ENCODE data around the gene TMX3. TPM values are rescaled to one million over a fixed set of nuclear protein-coding genes. Genes with fewer than 3 reads are reported as not detected.

The TMX3 gene
- total RNA-seq, 1 experiment from 2014 or later = 39.5 TPM

GRCh38 chr18:68721681-68722583 is 7.0 kb upstream of the TMX3 start:
- no peaks in the 10 kb centered on the region for H3K23me2 ChIP-seq (ENCODE audit: insufficient read length, low read depth, low read length, poor library complexity, severe bottlenecking)
- no peak overlapping the region for H3K14ac ChIP-seq (ENCODE audit: insufficient read depth, low read length)
- no peak overlapping the region for H2BK120ac ChIP-seq (ENCODE audit: low read depth, low read length, poor library complexity, severe bottlenecking)
- WGBS (ENCODE audit: extremely low coverage, insufficient read length, low lambda C conversion rate) = no CpG with 5 or more reads among the region's 8 CpGs
- H3K23ac ChIP-seq (ENCODE audit: insufficient read length, low read depth, low read length) = no peak overlapping the region
- H3K4me1 Mint-ChIP-seq = peaks cover 6 to 8% of the 10 kb centered on the region in 2 experiments
- H3K27ac ChIP-seq (ENCODE audit: insufficient read length, low read depth, low read length) = no peak overlapping the region
- H4K20me1 ChIP-seq (ENCODE audit: control insufficient read depth, insufficient read depth, insufficient read length) = no peaks in the 10 kb centered on the region
- no peak overlapping the region for H3K4me2 ChIP-seq (ENCODE audit: insufficient read depth, insufficient read length, low read length)
- H3K27me3 ChIP-seq (ENCODE audit: insufficient read depth, low read length) = no peaks in the 10 kb centered on the region
- H3K9me3 ChIP-seq (ENCODE audit: control insufficient read depth, low read depth, low read length) = no peaks in the 10 kb centered on the region
- no peaks in the 10 kb centered on the region for H3K79me1 ChIP-seq (ENCODE audit: insufficient read depth, low read depth, low read length, poor library complexity, severe bottlenecking)
- no peak overlapping the region for H4K91ac ChIP-seq (ENCODE audit: insufficient read length, low read depth, low read length)
- no peak overlapping the region for H2BK12ac ChIP-seq (ENCODE audit: insufficient read length, low read depth, low read length)
- H3K9ac ChIP-seq (ENCODE audit: extremely low read depth, insufficient read length, low read length) = no peak overlapping the region
- H3K9me3 Mint-ChIP-seq = peaks cover 0 to 4% of the 10 kb centered on the region in 2 experiments; a peak in 3 of 5 replicates
- no peaks in the 10 kb centered on the region; the same call in 1 of the 2 replicates for H3K27me3 Mint-ChIP-seq (ENCODE audit: low read depth)
- no peak overlapping the region for H3K56ac ChIP-seq (ENCODE audit: insufficient read length, low read depth, low read length)
- H2BK15ac ChIP-seq (ENCODE audit: low read depth, low read length) = no peak overlapping the region
- H3K79me2 ChIP-seq (ENCODE audit: insufficient read depth, low read length) = no peaks in the 10 kb centered on the region
- no peak overlapping the region for H3K27ac Mint-ChIP-seq
- H2BK20ac ChIP-seq (ENCODE audit: low read depth, low read length, poor library complexity, severe bottlenecking) = no peak overlapping the region
- no peaks in the 10 kb centered on the region for H3K4me1 ChIP-seq (ENCODE audit: insufficient read depth, low read length)
- no peak overlapping the region for H2AK5ac ChIP-seq (ENCODE audit: insufficient read length, low read length)
- H3K4ac ChIP-seq (ENCODE audit: low read depth, low read length) = no peak overlapping the region
- H4K5ac ChIP-seq (ENCODE audit: insufficient read length, low read depth, low read length) = no peak overlapping the region
- no peak overlapping the region for H3K18ac ChIP-seq (ENCODE audit: insufficient read length, low read depth, low read length)
- DNase-seq = no peak
- no peak overlapping the region for H2AFZ ChIP-seq (ENCODE audit: low read length)
- no peak overlapping the region for H3K4me3 Mint-ChIP-seq
- H2BK5ac ChIP-seq (ENCODE audit: insufficient read length, low read length) = no peak overlapping the region
- H3T11ph ChIP-seq (ENCODE audit: low read length) = no peak overlapping the region
- peaks cover 0 to 9% (median 2%) of the 10 kb centered on the region in 3 experiments; a peak in 5 of 7 replicates for H3K36me3 Mint-ChIP-seq (ENCODE audit: insufficient read depth in 1 of 3, low read depth in 3 of 3)
- no peak for TF ChIP-seq CTCF (conservative IDR thresholded peaks at IDR 0.05)
- H4K8ac ChIP-seq (replicated peaks; ENCODE audit: insufficient read length, low read depth, low read length) = no peak overlapping the region
